ENCODE data around the gene IGDCC3.

DNA sequence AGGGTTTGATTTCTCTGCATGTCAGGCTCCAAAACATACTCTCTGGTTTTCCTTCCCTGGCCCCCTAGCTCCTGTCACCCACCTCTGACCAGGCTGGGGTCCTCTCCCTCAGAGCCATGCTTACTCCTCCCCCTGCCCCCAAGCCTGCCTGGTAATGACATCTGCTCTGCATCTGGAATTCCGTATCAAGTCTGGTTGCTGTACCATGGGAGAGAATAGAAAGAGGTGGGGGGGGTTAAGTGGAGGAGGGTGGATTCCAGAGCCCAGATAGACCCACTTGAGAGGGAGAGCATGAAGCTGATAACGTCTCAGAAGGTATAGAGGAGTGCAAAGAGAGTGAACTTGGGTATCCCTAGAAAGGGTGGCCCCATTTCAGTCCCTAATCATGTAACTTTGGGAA lies 40.8 kb upstream of the IGDCC3 start:
- no peak for TF ChIP-seq RAD21 (IDR thresholded peaks at IDR 0.05; ENCODE audit: insufficient read depth, low read depth, low read length)
- no peak for TF ChIP-seq FOS (IDR thresholded peaks at IDR 0.05; ENCODE audit: borderline replicate concordance, extremely low read depth, insufficient read length)
- no peak for TF ChIP-seq HDGF (IDR thresholded peaks at IDR 0.05)
- no peak for TF ChIP-seq TAF1 (IDR thresholded peaks at IDR 0.05; ENCODE audit: borderline replicate concordance, low read depth, low read length)
- TF ChIP-seq, protein P1, sequence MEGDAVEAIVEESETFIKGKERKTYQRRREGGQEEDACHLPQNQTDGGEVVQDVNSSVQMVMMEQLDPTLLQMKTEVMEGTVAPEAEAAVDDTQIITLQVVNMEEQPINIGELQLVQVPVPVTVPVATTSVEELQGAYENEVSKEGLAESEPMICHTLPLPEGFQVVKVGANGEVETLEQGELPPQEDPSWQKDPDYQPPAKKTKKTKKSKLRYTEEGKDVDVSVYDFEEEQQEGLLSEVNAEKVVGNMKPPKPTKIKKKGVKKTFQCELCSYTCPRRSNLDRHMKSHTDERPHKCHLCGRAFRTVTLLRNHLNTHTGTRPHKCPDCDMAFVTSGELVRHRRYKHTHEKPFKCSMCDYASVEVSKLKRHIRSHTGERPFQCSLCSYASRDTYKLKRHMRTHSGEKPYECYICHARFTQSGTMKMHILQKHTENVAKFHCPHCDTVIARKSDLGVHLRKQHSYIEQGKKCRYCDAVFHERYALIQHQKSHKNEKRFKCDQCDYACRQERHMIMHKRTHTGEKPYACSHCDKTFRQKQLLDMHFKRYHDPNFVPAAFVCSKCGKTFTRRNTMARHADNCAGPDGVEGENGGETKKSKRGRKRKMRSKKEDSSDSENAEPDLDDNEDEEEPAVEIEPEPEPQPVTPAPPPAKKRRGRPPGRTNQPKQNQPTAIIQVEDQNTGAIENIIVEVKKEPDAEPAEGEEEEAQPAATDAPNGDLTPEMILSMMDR (IDR thresholded peaks at IDR 0.05 in 2 of 3, conservative IDR thresholded peaks at IDR 0.05 in 1 of 3; ENCODE audit: control insufficient read depth in 2 of 3, extremely low read depth in 1 of 3, insufficient read depth in 1 of 3, low read depth in 3 of 3, low read length in 3 of 3), result no peak
- TF ChIP-seq HCFC1 (IDR thresholded peaks at IDR 0.05; ENCODE audit: low read length), result no peak
- TF ChIP-seq POLR2A (IDR thresholded peaks at IDR 0.05; ENCODE audit: low read depth, low read length), result no peak
